HEK293 (cell line): ENCODE data around the gene MRPS27.

ENCODE experiments used
- CTCF ChIP-seq: fragments of 450-650 bp; formaldehyde crosslinking; IDR thresholded peaks from 2 replicates; pipeline ENCODE4 v1.5.1; 2016; ENCODE audit warnings: missing biosample characterization, missing genetic modification characterization
- ELK4 ChIP-seq: IDR thresholded peaks from 2 replicates; pipeline ENCODE4 v1.6.1; 2011; ENCODE audit warnings: mild to moderate bottlenecking, low read depth, low read length, borderline replicate concordance
- HOXA7 ChIP-seq: sonication (generic); formaldehyde crosslinking; IDR thresholded peaks from 2 replicates; pipeline ENCODE4 v1.8.1; 2022; ENCODE audit warnings: missing genetic modification reagents, borderline replicate concordance
- KLF1 ChIP-seq: fragments of 450-650 bp; formaldehyde crosslinking; IDR thresholded peaks from 2 replicates; pipeline ENCODE4 v1.5.1; 2016; ENCODE audit warnings: missing biosample characterization, missing genetic modification characterization
- OVOL3 ChIP-seq: fragments of 450-650 bp; formaldehyde crosslinking; IDR thresholded peaks from 2 replicates; pipeline ENCODE4 v1.5.1; 2016; ENCODE audit warnings: missing biosample characterization, missing genetic modification characterization
- PBX3 ChIP-seq: sonication (generic); formaldehyde crosslinking; IDR thresholded peaks from 2 replicates; pipeline ENCODE4 v1.8.1; 2022; ENCODE audit warnings: mild to moderate bottlenecking, moderate library complexity, missing genetic modification reagents
- ZBTB44 ChIP-seq: fragments of 450-650 bp; IDR thresholded peaks from 2 replicates; pipeline ENCODE4 v1.5.1; 2018; ENCODE audit warnings: missing biosample characterization, mild to moderate bottlenecking, missing genetic modification characterization
- ZNF174 ChIP-seq: fragments of 450-650 bp; formaldehyde crosslinking; IDR thresholded peaks from 2 replicates; pipeline ENCODE4 v1.5.0; 2017; ENCODE audit warnings: missing biosample characterization, mild to moderate bottlenecking, missing genetic modification characterization
- ZNF24 ChIP-seq: fragments of 450-650 bp; formaldehyde crosslinking; IDR thresholded peaks from 2 replicates; pipeline ENCODE4 v1.5.1; 2016; ENCODE audit warnings: missing biosample characterization, missing genetic modification characterization
- ZNF311 ChIP-seq: fragments of 450-650 bp; formaldehyde crosslinking; IDR thresholded peaks from 2 replicates; pipeline ENCODE4 v1.5.1; 2017; ENCODE audit warnings: missing biosample characterization, missing genetic modification characterization, borderline replicate concordance
- ZNF529 ChIP-seq: fragments of 450-650 bp; formaldehyde crosslinking; IDR thresholded peaks from 2 replicates; pipeline ENCODE4 v1.5.1; 2017; ENCODE audit warnings: missing genetic modification characterization, missing biosample characterization; ENCODE audit not compliant: insufficient replicate concordance
- TF ChIP-seq, protein P1 (sequence below): fragments of 450-650 bp; formaldehyde crosslinking; IDR thresholded peaks from 2 replicates; pipeline ENCODE4 v1.5.1; 2016; ENCODE audit warnings: missing biosample characterization, missing genetic modification characterization

DNA sequence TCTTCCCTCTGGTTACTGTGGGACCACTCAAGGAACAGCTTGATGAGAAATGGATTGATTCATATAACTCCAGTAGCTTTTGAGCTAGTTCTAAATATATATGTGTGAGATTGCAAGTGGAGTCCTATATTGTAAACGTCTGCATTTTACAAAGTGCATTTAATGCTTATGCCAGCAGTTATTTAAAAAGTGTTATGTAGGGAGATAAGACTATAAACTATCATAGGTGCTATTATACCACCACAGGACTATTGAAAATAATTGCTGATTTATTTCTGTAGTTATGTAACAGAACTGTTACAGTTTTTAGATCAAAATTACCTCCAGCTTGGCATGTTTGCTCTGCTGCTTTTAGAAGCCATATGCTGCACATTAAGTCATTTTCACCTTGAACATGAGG lies 36.3 kb upstream of the MRPS27 start:
- no peak for TF ChIP-seq OVOL3 (tag by site-specific recombination)
- TF ChIP-seq HOXA7 (CRISPR knock-in tag), result no peak
- TF ChIP-seq KLF1 (tag by site-specific recombination), result no peak
- no peak for TF ChIP-seq CTCF
- TF ChIP-seq ELK4, result no peak
- TF ChIP-seq ZNF311 (tag by site-specific recombination), result no peak
- no peak for TF ChIP-seq ZBTB44 (tag by site-specific recombination)
- no peak for TF ChIP-seq ZNF24 (tag by site-specific recombination)
- TF ChIP-seq PBX3 (CRISPR knock-in tag), result no peak
- TF ChIP-seq, protein P1, sequence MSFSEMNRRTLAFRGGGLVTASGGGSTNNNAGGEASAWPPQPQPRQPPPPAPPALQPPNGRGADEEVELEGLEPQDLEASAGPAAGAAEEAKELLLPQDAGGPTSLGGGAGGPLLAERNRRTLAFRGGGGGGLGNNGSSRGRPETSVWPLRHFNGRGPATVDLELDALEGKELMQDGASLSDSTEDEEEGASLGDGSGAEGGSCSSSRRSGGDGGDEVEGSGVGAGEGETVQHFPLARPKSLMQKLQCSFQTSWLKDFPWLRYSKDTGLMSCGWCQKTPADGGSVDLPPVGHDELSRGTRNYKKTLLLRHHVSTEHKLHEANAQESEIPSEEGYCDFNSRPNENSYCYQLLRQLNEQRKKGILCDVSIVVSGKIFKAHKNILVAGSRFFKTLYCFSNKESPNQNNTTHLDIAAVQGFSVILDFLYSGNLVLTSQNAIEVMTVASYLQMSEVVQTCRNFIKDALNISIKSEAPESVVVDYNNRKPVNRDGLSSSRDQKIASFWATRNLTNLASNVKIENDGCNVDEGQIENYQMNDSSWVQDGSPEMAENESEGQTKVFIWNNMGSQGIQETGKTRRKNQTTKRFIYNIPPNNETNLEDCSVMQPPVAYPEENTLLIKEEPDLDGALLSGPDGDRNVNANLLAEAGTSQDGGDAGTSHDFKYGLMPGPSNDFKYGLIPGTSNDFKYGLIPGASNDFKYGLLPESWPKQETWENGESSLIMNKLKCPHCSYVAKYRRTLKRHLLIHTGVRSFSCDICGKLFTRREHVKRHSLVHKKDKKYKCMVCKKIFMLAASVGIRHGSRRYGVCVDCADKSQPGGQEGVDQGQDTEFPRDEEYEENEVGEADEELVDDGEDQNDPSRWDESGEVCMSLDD (tag by site-specific recombination), result no peak
- no peak for TF ChIP-seq ZNF529 (tag by site-specific recombination)
- TF ChIP-seq ZNF174 (tag by site-specific recombination), result no peak
